Ramos (cell line): ENCODE measurements around the gene USP17L10.
"Not testable (repeated sequence)": the region's sequence is repeated elsewhere in the genome, so short reads cannot be mapped to it uniquely, and the experiment has no call there.

ENCODE experiments used
- in situ Hi-C: fragments of 300-500 bp; cut with MboI; formaldehyde crosslinking; loops from one replicate; pipeline ENCODE4 v1.14.3; 2022; ENCODE audit warnings: low sequenced_read_pairs; ENCODE audit not compliant: unreplicated experiment

USP17L10 gene

GRCh38 chr4:9210357-9210756 is at the start of gene USP17L10:
Gene USP17L10, plus strand, starts transcription at chr4:9210657. Its CDS starts 0 bp downstream, at chr4:9210657.
- in situ Hi-C loops: not testable (repeated sequence)

- in situ Hi-C loops: not testable (repeated sequence)
Observed at GRCh38 chr4:9165990-9166389, 44.5 kb upstream of the USP17L10 start.

GRCh38 chr4:9169791-9170459 is 40.5 kb upstream of the USP17L10 start, which contains the start of gene FAM90A26:
Gene FAM90A26, plus strand, starts transcription at chr4:9170409. Its CDS starts 2,764 bp downstream, at chr4:9173173.
- in situ Hi-C loops: not testable (repeated sequence)

GRCh38 chr4:9214701-9215100 is 4.2 kb downstream of the USP17L10 start:
- in situ Hi-C loops: not testable (repeated sequence)

GRCh38 chr4:9215105-9215504 is 4.6 kb downstream of the USP17L10 start, which contains the start of gene USP17L11:
Gene USP17L11, plus strand, starts transcription at chr4:9215405. Its CDS starts 0 bp downstream, at chr4:9215405.
- in situ Hi-C loops: not testable (repeated sequence)

GRCh38 chr4:9219852-9220251 is 9.4 kb downstream of the USP17L10 start, which contains the start of gene USP17L12:
Gene USP17L12, plus strand, starts transcription at chr4:9220152. Its CDS starts 0 bp downstream, at chr4:9220152.
- in situ Hi-C loops: not testable (repeated sequence)

- in situ Hi-C loops: not testable (repeated sequence)
Observed at GRCh38 chr4:9224596-9224995, 14.1 kb downstream of the USP17L10 start, which contains the start of gene USP17L13. Gene USP17L13, plus strand, starts transcription at chr4:9224896. Its CDS starts 0 bp downstream, at chr4:9224896.

GRCh38 chr4:9230249-9230648 is 19.8 kb downstream of the USP17L10 start:
- in situ Hi-C loops: not testable (repeated sequence)

- in situ Hi-C loops: not testable (repeated sequence)
Observed at GRCh38 chr4:9234085-9234484, 23.6 kb downstream of the USP17L10 start, which contains the start of gene USP17L15. Gene USP17L15, plus strand, starts transcription at chr4:9234385. Its CDS starts 0 bp downstream, at chr4:9234385.

GRCh38 chr4:9238461-9238860 is 28.0 kb downstream of the USP17L10 start:
- in situ Hi-C loops: not testable (repeated sequence)

- in situ Hi-C loops: not testable (repeated sequence)
Observed at GRCh38 chr4:9243579-9243978, 33.1 kb downstream of the USP17L10 start, which contains the start of gene USP17L17. Gene USP17L17, plus strand, starts transcription at chr4:9243879. Its CDS starts 0 bp downstream, at chr4:9243879.

GRCh38 chr4:9247953-9248680 is 37.7 kb downstream of the USP17L10 start, which contains the start of gene USP17L18:
Gene USP17L18, plus strand, starts transcription at chr4:9248630. Its CDS starts 0 bp downstream, at chr4:9248630.
- in situ Hi-C loops: not testable (repeated sequence)

- in situ Hi-C loops: not testable (repeated sequence)
Observed at GRCh38 chr4:9253078-9253477, 42.6 kb downstream of the USP17L10 start, which contains the start of gene USP17L19. Gene USP17L19, plus strand, starts transcription at chr4:9253378. Its CDS starts 0 bp downstream, at chr4:9253378.

- in situ Hi-C loops: not testable (repeated sequence)
Observed at GRCh38 chr4:9257824-9258223, 47.4 kb downstream of the USP17L10 start, which contains the start of gene USP17L20. Gene USP17L20, plus strand, starts transcription at chr4:9258124. Its CDS starts 0 bp downstream, at chr4:9258124.
